UCSD-AML1 (cell line): Measurements from ENCODE around the gene AK8.

Experiments used
- DNase-seq: peaks from one replicate; lab custom pipeline; 2025; ENCODE audit not compliant: unreplicated experiment; lab: John Stamatoyannopoulos, UW

The AK8 gene

DNA sequence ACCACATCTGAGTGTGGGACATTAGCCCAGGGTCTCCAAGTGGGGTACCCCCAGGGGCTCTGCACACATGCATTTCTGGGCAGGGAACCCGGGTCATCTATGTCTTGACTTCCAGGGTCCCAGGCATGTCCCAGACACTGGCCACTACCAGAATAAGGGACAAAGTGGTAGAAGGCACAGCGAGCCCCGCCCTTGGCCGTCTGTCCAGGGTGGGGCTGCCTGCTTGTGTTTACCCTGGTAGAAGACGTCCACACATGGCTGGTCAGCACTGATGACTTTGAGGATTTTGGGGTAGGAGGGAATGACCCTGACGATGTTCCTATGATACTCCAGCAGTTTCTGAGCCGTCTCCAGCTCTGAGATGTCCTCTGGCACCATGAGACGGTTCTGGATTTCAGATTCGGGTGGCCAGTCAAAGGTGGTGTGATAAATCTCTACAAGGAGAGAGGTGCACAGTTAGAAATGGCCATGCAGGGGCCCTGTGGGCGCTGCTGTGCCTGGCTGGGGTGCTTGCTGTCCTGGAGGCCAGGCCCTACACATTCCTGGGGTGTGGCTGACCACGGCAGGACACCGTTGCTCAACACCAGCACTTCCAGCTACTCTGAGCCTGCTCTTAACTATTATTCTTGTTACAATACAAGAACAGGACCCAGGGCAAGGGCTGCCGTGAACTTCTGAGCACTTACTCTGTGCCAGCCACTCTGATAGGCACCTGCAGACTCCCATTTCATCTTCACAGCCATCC lies 51.3 kb downstream of the AK8 start:
- DNase-seq: no peak

DNA sequence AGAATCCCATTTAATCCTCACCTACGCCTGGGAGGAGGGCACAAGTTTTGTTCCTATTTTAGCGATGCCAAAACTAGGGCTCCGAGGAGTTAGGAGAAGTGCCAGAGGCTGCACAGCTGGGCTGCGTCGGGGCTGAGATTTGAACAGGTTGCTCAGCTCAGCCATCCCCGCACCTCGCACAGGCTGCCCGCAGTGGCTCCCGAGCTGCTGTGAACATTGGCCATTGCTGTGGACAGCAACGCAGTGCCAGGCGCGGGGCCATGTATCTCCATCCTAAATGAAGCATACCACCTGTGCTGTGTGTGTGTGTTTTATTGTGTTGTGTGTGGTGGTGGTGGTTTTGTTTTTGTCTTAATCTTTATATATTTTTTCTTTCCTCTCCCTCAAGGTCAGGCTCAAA lies 52.0 kb downstream of the AK8 start:
- DNase-seq: no peak

- no peak for DNase-seq
Observed at GRCh38 chr9:132825430-132825829, 52.7 kb downstream of the AK8 start.

DNA sequence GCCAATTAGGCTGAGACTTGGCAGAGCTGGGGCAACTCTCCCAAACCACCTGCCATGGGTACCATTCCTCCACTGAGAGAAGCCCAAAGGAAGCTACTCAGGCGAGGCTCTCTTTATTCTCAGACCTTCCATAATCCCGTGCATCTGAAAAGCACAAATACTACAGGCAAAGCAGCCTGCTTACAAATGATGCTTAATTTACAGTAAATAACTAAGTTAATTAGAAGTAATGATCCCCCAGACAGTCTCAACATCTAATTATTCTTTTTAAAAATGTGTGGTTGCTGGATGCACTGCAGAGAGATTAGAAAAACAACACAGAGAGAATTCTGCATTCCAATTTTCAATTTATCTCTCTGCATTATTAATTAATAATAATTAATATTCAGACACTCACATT lies 53.1 kb downstream of the AK8 start:
- no peak for DNase-seq

GRCh38 chr9:132824151-132824550 lies 53.9 kb downstream of the AK8 start:
- DNase-seq: no peak

DNA sequence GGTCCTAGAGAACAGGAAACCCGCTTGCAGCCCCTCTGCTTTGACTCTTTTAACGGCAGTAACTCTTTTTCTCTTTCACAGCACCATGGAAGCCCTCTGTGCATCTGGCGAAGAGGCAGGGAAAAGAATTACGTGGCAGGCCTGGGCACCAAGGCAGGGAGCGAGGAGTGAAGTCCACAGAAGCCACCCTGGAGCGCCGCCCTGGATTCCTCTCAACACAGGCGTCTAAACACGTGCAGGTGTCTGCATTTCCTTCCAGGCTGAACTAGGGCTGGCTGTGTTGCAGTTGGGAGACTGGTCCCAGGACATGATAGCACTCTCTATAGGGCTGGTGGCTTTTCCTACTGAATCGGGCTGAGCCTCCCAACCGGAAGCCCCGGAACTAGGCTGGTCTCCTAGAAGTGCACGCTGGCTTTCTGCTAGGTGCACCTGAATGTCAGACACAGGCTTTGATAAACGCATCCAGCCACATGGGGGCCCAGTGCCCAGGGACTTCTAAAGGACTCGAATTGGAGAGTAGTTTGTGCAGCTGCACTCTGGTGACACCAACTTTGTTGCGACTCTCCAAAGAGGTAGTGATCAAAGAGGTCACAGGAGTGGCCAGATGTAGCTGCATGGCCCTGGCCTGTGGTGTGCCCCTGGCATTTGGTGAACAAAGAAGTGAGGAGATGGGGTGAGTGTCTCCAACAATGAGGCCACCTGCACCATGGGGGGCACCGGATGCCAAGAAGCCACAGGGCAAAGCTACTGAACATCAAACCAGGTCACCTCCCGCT lies 54.5 kb downstream of the AK8 start:
- DNase-seq: no peak

DNA sequence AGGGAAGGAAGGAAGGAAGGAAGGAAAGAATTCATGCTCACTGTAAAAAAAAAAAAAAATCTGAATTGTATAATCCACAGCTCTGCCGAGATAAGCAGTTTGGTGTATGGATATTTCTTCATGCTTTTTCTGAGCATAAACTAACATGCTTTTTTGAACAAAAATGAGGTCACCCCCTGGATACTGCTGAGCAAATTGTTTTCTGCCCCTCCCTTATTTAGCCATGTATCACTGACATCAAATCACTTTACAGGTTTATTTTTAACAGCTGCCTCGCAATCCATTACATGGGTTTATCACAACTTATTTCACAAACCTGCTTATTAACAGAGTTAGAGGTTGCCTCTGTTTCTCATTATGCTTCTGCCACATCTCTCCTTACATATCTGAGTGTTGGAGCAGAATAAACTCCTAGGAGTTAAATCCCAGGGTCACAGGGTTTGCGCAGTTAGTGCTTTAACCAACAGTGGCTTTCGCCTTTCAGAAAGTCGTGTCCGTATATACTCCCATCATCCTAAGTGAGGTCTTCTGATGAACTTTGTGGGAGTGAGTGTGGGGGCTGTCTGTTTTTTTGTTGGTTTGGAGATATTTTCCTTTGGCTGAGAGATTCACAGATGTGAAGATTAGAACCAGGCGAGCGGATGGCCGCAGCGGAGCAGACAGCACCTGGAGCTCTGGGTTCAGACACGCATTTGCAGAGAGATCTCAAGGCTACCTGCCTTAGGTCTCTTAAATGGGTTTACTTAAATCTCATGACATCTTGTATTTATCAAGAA lies 57.7 kb downstream of the AK8 start:
- DNase-seq: no peak

DNA sequence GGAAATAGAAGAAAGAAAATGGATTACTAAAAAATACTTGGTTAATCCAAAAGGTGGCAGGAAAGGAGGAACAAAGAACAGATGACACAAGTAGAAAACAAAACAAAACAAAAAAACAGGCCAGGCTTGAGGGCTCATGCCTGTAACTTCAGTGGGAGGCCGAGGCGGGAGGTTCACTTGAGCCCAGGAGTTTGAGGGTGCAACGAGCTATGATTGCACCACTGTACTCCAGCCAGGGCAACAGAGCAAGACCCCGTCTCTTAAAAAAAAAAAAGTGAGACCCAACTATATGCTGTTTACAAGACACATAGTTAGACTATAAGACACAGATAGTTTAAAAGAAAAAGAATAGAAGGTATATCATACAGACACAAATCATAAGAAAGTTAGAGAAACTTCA lies 59.5 kb downstream of the AK8 start:
- DNase-seq: no peak

GRCh38 chr9:132814937-132815336 lies 63.1 kb downstream of the AK8 start:
- DNase-seq: no peak

GRCh38 chr9:132813115-132813771 lies 64.8 kb downstream of the AK8 start:
- DNase-seq: no peak

GRCh38 chr9:132811985-132812384 lies 66.1 kb downstream of the AK8 start:
- no peak for DNase-seq

GRCh38 chr9:132810314-132810713 lies 67.8 kb downstream of the AK8 start:
- DNase-seq: no peak

GRCh38 chr9:132809677-132810271 lies 68.3 kb downstream of the AK8 start:
- DNase-seq: no peak

DNA sequence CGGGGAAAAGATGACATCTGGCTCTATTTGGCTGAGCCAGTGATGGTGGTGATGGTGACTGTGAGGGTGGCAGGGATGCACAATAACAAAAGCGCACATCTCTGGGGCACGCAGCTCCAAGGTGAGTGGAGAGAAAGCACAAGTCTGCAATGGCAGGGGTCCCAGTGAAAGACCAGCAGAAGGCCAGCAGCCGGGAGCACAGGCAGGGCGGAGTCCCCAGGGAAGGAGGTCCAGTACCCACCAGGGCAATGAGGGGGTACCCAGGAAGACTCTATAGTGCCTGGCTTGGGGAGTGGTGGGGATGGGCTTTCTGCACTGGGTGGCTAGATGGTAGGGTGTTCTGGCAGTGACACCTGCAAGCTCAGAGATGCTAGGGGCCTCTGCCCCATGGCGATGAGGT lies 69.4 kb downstream of the AK8 start:
- DNase-seq: no peak

- no peak for DNase-seq
Observed at GRCh38 chr9:132806723-132807421, 71.2 kb downstream of the AK8 start.

- DNase-seq: no peak
Observed at GRCh38 chr9:132806306-132806705, 71.8 kb downstream of the AK8 start.

DNA sequence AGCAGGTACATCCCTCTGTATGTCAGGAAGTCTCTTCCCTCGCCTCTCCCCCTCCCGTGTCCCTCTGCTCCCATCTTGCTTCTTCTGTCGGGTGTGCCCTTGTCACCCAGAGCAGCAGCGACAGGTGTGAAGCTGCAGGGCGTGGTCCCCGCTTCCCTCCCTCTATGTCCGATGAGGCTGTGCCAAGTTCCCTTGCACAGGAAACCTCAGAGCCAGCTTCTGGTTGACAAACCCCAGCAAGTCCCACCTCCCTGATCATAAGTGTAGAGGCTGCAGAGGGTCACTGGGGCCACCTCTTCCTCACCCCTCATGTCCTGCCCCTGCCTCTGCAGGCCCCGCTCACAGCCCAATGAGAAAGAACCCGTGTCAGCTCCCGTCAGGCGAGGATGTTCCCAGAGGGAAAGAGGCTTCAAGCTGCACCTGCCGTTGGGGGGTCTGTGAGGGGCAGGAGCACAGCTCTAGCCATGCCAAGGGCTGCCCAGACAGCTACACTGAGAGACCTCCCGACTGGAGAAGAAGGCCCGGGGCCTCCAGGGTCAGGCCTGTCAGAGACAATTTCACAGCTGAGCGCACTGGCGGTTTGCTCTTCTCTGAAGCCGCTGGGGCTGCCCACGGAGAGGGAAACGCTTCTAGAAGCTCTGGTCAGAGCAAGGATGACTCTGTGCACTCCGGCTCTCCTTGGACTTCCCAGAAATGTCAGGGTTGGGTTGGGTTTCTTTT lies 73.3 kb downstream of the AK8 start:
- no peak for DNase-seq

GRCh38 chr9:132802121-132802795 lies 75.8 kb downstream of the AK8 start:
- DNase-seq: no peak

DNA sequence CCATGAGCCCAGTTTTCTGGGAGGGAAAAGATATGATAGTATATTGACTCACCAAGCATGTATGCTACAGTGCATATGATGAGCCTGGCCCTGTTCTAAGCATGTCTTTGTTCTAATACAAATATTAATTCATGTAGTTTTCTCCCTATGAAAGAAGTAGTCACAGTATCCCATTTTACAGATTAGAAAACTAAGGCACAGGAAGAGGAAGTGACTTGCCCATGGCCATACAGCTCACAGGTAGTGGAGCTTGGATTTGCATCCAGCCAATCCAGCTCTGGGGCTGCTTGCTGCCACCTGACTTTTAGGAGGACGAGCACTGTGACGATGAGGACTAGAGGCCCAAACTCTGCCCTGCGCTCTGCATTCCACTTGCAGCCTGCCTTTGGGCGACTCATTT lies 76.4 kb downstream of the AK8 start:
- DNase-seq: no peak
